HepG2 (cell line): Measurements from ENCODE around the gene FBXL7. TPM values are rescaled to one million over a fixed set of nuclear protein-coding genes. Genes with fewer than 3 reads are reported as not detected.

Source experiments
- ATAC-seq: fragments of 200-7000 bp; cut with Tn5 transposase; 3 replicates; pipeline ENCODE4 v1.9.1; 2020; ENCODE audit warnings: mild to moderate bottlenecking, moderate library complexity
- BruUV-seq: library from RNA; stranded (reverse); fragments of 400-500 nt; replicated peaks from 2 replicates; lab custom pipeline; 2021; lab: Mats Ljungman, UMichigan
- CTCF ChIA-PET: fragments of 300-600 bp; formaldehyde crosslinking; extraction: SDS; loops from one replicate; lab custom pipeline; 2021; ENCODE audit warnings: low total read pairs, inconsistent platforms, low intra/inter-chr PET ratio; lab: Yijun Ruan, JAX
- POLR2A ChIA-PET: fragments of 350-600 bp; sonication (Branson Sonifier 250); formaldehyde crosslinking; loops from one replicate; lab custom pipeline; 2020; ENCODE audit warnings: antibody characterized with exemption, inconsistent platforms; lab: Yijun Ruan, JAX
- DNase-seq: peaks from one replicate; pipeline ENCODE4 v3.0.0-alpha.2; 2015; ENCODE audit warnings: low spot score
- FAIRE-seq: peaks from 3 replicates; lab custom pipeline; 2011; peaks lifted over from hg19 to GRCh38; lab: Jason Lieb, UNC
- H2AFZ ChIP-seq: one replicate; pipeline ENCODE4 v1.6.1; 2011; ENCODE audit warnings: low read length, inconsistent platforms
- H3K27ac ChIP-seq: fragments of 300-600 bp; 3 replicates; pipeline ENCODE4 v1.8.0; 2011; ENCODE audit warnings: mixed run types, mild to moderate bottlenecking, mixed read lengths, low read length, inconsistent platforms; ENCODE audit not compliant: insufficient read depth; ENCODE audit errors: extremely low read length
- H3K27me3 ChIP-seq, 2 experiments: fragments of 200-600 bp in 1 of 2; 2 replicates in 1 of 2; 3 replicates in 1 of 2; pipeline versions ENCODE4 v1.6.0 to v1.8.0; 2011; ENCODE audit warnings: low read length in 2 of 2, mild to moderate bottlenecking in 2 of 2, moderate library complexity in 2 of 2, inconsistent platforms in 1 of 2; ENCODE audit not compliant: insufficient read depth in 2 of 2, control insufficient read depth in 1 of 2
- H3K36me3 ChIP-seq, 2 experiments: fragments of 200-600 bp in 1 of 2; replicated peaks in 1 of 2; 2 replicates in 1 of 2; 3 replicates in 1 of 2; pipeline versions ENCODE4 v1.5.1 to v1.8.0; 2011; ENCODE audit warnings: low read length in 2 of 2, inconsistent platforms in 1 of 2; ENCODE audit not compliant: insufficient read depth in 2 of 2, control insufficient read depth in 1 of 2
- H3K4me1 ChIP-seq: 2 replicates; pipeline ENCODE4 v1.5.1; 2012; ENCODE audit warnings: low read length, inconsistent platforms; ENCODE audit not compliant: insufficient read depth
- H3K4me2 ChIP-seq: 2 replicates; pipeline ENCODE4 v1.6.0; 2011; ENCODE audit warnings: low read depth, low read length, inconsistent platforms
- H3K4me3 ChIP-seq, 3 experiments: fragments of 200-600 bp in 1 of 3; sonication (generic), shearing (Covaris generic) in 1 of 3; replicated peaks in 1 of 3; 2 replicates each; pipeline ENCODE4 v1.5.1; 2011 to 2016; ENCODE audit warnings: low read length in 3 of 3, inconsistent platforms in 2 of 3, low read depth in 2 of 3, mild to moderate bottlenecking in 2 of 3, control low read depth in 1 of 3, mixed read lengths in 1 of 3; ENCODE audit not compliant: insufficient read depth in 1 of 3
- H3K79me2 ChIP-seq: one replicate; pipeline ENCODE4 v1.6.1; 2011; ENCODE audit warnings: low read length, inconsistent platforms; ENCODE audit not compliant: insufficient read depth
- H3K9ac ChIP-seq: 2 replicates; pipeline ENCODE4 v1.6.0; 2011; ENCODE audit warnings: mild to moderate bottlenecking, low read depth, low read length, inconsistent platforms; ENCODE audit not compliant: insufficient read depth
- H3K9me3 ChIP-seq: 2 replicates; pipeline ENCODE4 v1.5.1; 2012; ENCODE audit warnings: mild to moderate bottlenecking, low read length
- H4K20me1 ChIP-seq: 2 replicates; pipeline ENCODE4 v1.6.0; 2011; ENCODE audit warnings: inconsistent platforms, mild to moderate bottlenecking, low read length, moderate library complexity; ENCODE audit not compliant: insufficient read depth
- ATF3 ChIP-seq: sonication (generic); formaldehyde crosslinking; IDR thresholded peaks from 2 replicates; pipeline ENCODE4 v1.4.0; 2020; ENCODE audit warnings: missing genetic modification reagents
- CENPX ChIP-seq: sonication (generic); formaldehyde crosslinking; IDR thresholded peaks from 2 replicates; pipeline ENCODE4 v1.9.0; 2021; ENCODE audit warnings: mild to moderate bottlenecking, missing genetic modification reagents, moderate library complexity
- ETS1 ChIP-seq: sonication (generic); formaldehyde crosslinking; IDR thresholded peaks from 2 replicates; pipeline ENCODE4 v1.4.0; 2020; ENCODE audit warnings: missing genetic modification reagents
- KDM4B ChIP-seq: sonication (generic); formaldehyde crosslinking; IDR thresholded peaks from 2 replicates; pipeline ENCODE4 v1.4.0; 2020; ENCODE audit warnings: missing genetic modification reagents
- LCORL ChIP-seq, 2 experiments: fragments of 450-650 bp in 1 of 2; sonication (generic) in 1 of 2; formaldehyde crosslinking in 1 of 2; IDR thresholded peaks; 2 replicates each; pipeline versions ENCODE4 v1.5.0 to v1.6.1; 2017 to 2020; ENCODE audit warnings: antibody characterized with exemption in 1 of 2, missing genetic modification reagents in 1 of 2
- MXI1 ChIP-seq: IDR thresholded peaks from 3 replicates; pipeline ENCODE4 v1.6.1; 2012; ENCODE audit warnings: low read depth, low read length, inconsistent platforms, borderline replicate concordance
- RNF219 ChIP-seq: sonication (generic); formaldehyde crosslinking; IDR thresholded peaks from 2 replicates; pipeline ENCODE4 v1.5.0; 2020; ENCODE audit warnings: mild to moderate bottlenecking, missing genetic modification reagents
- TERF1 ChIP-seq: sonication (generic); formaldehyde crosslinking; IDR thresholded peaks from 2 replicates; pipeline ENCODE4 v1.8.0; 2022; ENCODE audit warnings: mild to moderate bottlenecking, missing genetic modification reagents, moderate library complexity
- TFAP4 ChIP-seq: sonication (generic); IDR thresholded peaks from 2 replicates; pipeline ENCODE4 v1.6.1; 2016; ENCODE audit warnings: low read depth, borderline replicate concordance
- ZBTB20 ChIP-seq: sonication (generic); formaldehyde crosslinking; IDR thresholded peaks from 2 replicates; pipeline ENCODE4 v1.8.1; 2023; ENCODE audit warnings: missing genetic modification reagents, low read depth, mild to moderate bottlenecking, borderline replicate concordance
- ZFP37 ChIP-seq: sonication (generic); formaldehyde crosslinking; IDR thresholded peaks from 2 replicates; pipeline ENCODE4 v1.4.0; 2020; ENCODE audit warnings: missing genetic modification reagents, borderline replicate concordance
- ZMAT3 ChIP-seq: sonication (generic); formaldehyde crosslinking; conservative IDR thresholded peaks from 2 replicates; pipeline ENCODE4 v1.7.0; 2021; ENCODE audit warnings: missing genetic modification reagents
- ZNF12 ChIP-seq: sonication (generic); formaldehyde crosslinking; IDR thresholded peaks from 2 replicates; pipeline ENCODE4 v1.5.0; 2020; ENCODE audit warnings: missing genetic modification reagents
- ZNF230 ChIP-seq: sonication (generic); formaldehyde crosslinking; IDR thresholded peaks from 2 replicates; pipeline ENCODE4 v1.4.0; 2020; ENCODE audit warnings: mild to moderate bottlenecking, missing genetic modification reagents
- ZNF256 ChIP-seq: sonication (generic); formaldehyde crosslinking; conservative IDR thresholded peaks from 2 replicates; pipeline ENCODE4 v1.4.0; 2020; ENCODE audit warnings: missing genetic modification reagents
- ZNF563 ChIP-seq: sonication (generic); formaldehyde crosslinking; IDR thresholded peaks from 2 replicates; pipeline ENCODE4 v1.8.0; 2022; ENCODE audit warnings: mild to moderate bottlenecking, moderate library complexity, missing genetic modification reagents
- ZNF589 ChIP-seq: sonication (generic); formaldehyde crosslinking; conservative IDR thresholded peaks from 2 replicates; pipeline ENCODE4 v1.8.0; 2022; ENCODE audit warnings: mild to moderate bottlenecking, moderate library complexity, missing genetic modification reagents
- ZNF644 ChIP-seq: IDR thresholded peaks from 2 replicates; pipeline ENCODE4 v1.6.1; 2016; ENCODE audit warnings: low read depth
- ZSCAN20 ChIP-seq: sonication (generic); formaldehyde crosslinking; IDR thresholded peaks from 2 replicates; pipeline ENCODE4 v1.4.0; 2020; ENCODE audit warnings: missing genetic modification reagents, mild to moderate bottlenecking, borderline replicate concordance
- ZSCAN25 ChIP-seq: sonication (generic); formaldehyde crosslinking; IDR thresholded peaks from 2 replicates; pipeline ENCODE4 v1.8.0; 2022; ENCODE audit warnings: mild to moderate bottlenecking, missing genetic modification reagents
- WGBS: methylation state at CpG from one replicate; pipeline ENCODE4 v1.1.6; 2017; ENCODE audit warnings: low lambda C conversion rate; 5-methylcytosine and 5-hydroxymethylcytosine counted together
- in situ Hi-C: cut with HindIII; loops from 2 replicates; pipeline ENCODE4 v1.10.0; 2017; ENCODE audit warnings: low pct_unique_long_range_greater_than_20kb; ENCODE audit not compliant: extremely low pct_ligation_motif_present
- intact Hi-C: fragments of 100-400 bp; cut with micrococcal nuclease; formaldehyde crosslinking; loops from one replicate; pipeline ENCODE4 v1.10.0; 2022; ENCODE audit not compliant: unreplicated experiment
- polyA plus RNA-seq, 8 experiments: library from polyadenylated mRNA; depleted of rRNA in 3 of 8; stranded (reverse) in 7 of 8; unstranded in 1 of 8; fragments of >200 nt; fragmentation: Illumina TruSeq in 4 of 8; extraction: Trizol in 4 of 8; gene quantifications; 2 replicates each; pipeline versions ENCODE4 v1.2.1 to v1.2.3, GENCODE V29; 2011 to 2016; ENCODE audit warnings: low read depth in 4 of 8, missing spikeins in 1 of 8, mixed read lengths in 1 of 8; ENCODE audit not compliant: insufficient read depth in 1 of 8
- total RNA-seq, 5 experiments: library from RNA; depleted of rRNA; stranded (reverse); fragments of >200 nt; fragmentation: Illumina TruSeq; extraction: Trizol; gene quantifications; 2 replicates each; pipeline ENCODE4 v1.2.3, GENCODE V29; 2016; ENCODE audit warnings: low read depth in 1 of 5

Gene FBXL7
- total and polyA plus RNA-seq, 2 of the 13 experiments (the other 11 are each of a cell fraction or from before 2014, with no cell fraction given), result 0.07 TPM; not detected in 1

GRCh38 chr5:15640116-15640515 lies 140.1 kb downstream of the FBXL7 start:
- no peak for DNase-seq
- Histone ChIP-seq H3K79me2 (no peaks in the 10 kb centered on the region), H3K4me2 (no peak overlapping the region), H3K4me1 (no peaks in the 10 kb centered on the region), H3K36me3 (no peaks in the 10 kb centered on the region), H3K4me3 (no peak overlapping the region), H3K9me3 (no peaks in the 10 kb centered on the region), H3K27ac (no peak overlapping the region), H3K27me3 (no peaks in the 10 kb centered on the region), H2AFZ (no peak overlapping the region), H3K9ac (no peak overlapping the region), H4K20me1 (no peaks in the 10 kb centered on the region)
- FAIRE-seq, result no peak
- no TSS peak for BruUV-seq
- ChIA-PET POLR2A (no interaction called here), CTCF (no interaction called here)
- intact Hi-C loops (no loop called here), in situ Hi-C loops (no loop called here)
- 25% methylated on average over 5 of the region's 5 CpGs for WGBS
- ATAC-seq, result no peak
- TF ChIP-seq ZFP37 (CRISPR knock-in tag) (no peak), ETS1 (CRISPR knock-in tag) (no peak), ZSCAN20 (no peak), ZNF12 (CRISPR knock-in tag) (no peak), ZNF563 (CRISPR knock-in tag) (no peak), KDM4B (no peak), ZBTB20 (CRISPR knock-in tag) (no peak), ZNF589 (no peak), RNF219 (CRISPR knock-in tag) (no peak), ZNF644 (no peak), TFAP4 (no peak), ZNF230 (no peak), MXI1 (no peak), ZMAT3 (CRISPR knock-in tag) (no peak), LCORL (IDR thresholded peaks at IDR 0.05) (no peak), LCORL (CRISPR knock-in tag; IDR thresholded peaks at IDR 0.05) (no peak), ATF3 (CRISPR knock-in tag) (no peak), ZSCAN25 (CRISPR knock-in tag) (no peak), CENPX (no peak), ZNF256 (CRISPR knock-in tag) (no peak), TERF1 (no peak)
